ENCODE data around the gene ING3.

The ING3 gene

DNA sequence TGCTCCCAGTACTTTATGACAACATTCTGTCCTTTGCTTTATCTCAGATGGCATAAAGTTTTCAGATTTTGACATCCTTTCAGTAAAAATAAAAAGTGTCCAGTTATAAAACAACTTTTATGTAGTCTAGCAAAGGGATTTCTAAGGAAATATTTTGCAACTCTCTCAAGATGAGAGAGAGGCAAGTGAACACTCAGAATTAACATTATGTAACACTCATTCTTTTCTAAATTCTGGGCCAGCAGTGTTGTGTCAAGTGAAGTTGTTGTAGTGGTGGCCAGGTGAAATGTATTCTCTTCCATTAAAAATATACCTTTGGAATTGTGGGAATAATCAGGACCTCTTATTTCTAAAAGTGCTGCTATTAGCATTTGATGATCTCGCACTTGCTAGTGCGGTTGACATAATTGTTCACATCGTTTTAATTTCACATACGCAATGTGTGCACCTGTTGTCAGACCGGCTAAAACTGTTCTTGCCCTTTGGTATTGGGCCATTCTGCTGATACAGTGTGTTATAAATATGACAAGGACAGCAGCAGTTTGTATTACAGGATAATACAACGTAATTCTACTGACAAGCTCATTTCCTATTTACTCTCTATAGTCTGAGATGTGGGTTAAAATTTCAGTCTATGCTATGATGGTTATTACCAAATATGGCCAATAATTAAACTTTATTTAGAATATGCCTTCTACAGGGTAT lies 61.7 kb downstream of the ING3 start:
- Histone ChIP-seq H3K9ac (ENCODE audit: low read depth, low read length) (no peak overlapping the region), H3K27me3 (ENCODE audit: control insufficient read depth, insufficient read depth, low read length) (no peaks in the 10 kb centered on the region), H3K9me3 (ENCODE audit: control insufficient read depth, insufficient read depth, low read length) (no peaks in the 10 kb centered on the region), H3K4me1 (ENCODE audit: control insufficient read depth, insufficient read depth, low read length) (no peaks in the 10 kb centered on the region), H3K4me3 (ENCODE audit: low read depth, low read length) (no peak overlapping the region), H3K36me3 (ENCODE audit: control insufficient read depth, insufficient read depth, low read length) (no peaks in the 10 kb centered on the region)

GRCh38 chr7:121012919-121013318 lies 62.3 kb downstream of the ING3 start:
- no peaks in the 10 kb centered on the region for H3K4me1 ChIP-seq (ENCODE audit: control insufficient read depth, insufficient read depth, low read length)
- H3K4me3 ChIP-seq (ENCODE audit: low read depth, low read length) = no peak overlapping the region
- no peaks in the 10 kb centered on the region for H3K9me3 ChIP-seq (ENCODE audit: control insufficient read depth, insufficient read depth, low read length)
- no peaks in the 10 kb centered on the region for H3K27me3 ChIP-seq (ENCODE audit: control insufficient read depth, insufficient read depth, low read length)
- no peaks in the 10 kb centered on the region for H3K36me3 ChIP-seq (ENCODE audit: control insufficient read depth, insufficient read depth, low read length)
- H3K9ac ChIP-seq (ENCODE audit: low read depth, low read length) = no peak overlapping the region

GRCh38 chr7:121015560-121015959 lies 65.0 kb downstream of the ING3 start:
- H3K4me3 ChIP-seq (ENCODE audit: low read depth, low read length) = no peak overlapping the region
- H3K27me3 ChIP-seq (ENCODE audit: control insufficient read depth, insufficient read depth, low read length) = no peaks in the 10 kb centered on the region
- no peaks in the 10 kb centered on the region for H3K9me3 ChIP-seq (ENCODE audit: control insufficient read depth, insufficient read depth, low read length)
- H3K36me3 ChIP-seq (ENCODE audit: control insufficient read depth, insufficient read depth, low read length) = no peaks in the 10 kb centered on the region
- no peaks in the 10 kb centered on the region for H3K4me1 ChIP-seq (ENCODE audit: control insufficient read depth, insufficient read depth, low read length)
- H3K9ac ChIP-seq (ENCODE audit: low read depth, low read length) = no peak overlapping the region

- H3K9ac ChIP-seq (ENCODE audit: low read depth, low read length) = no peak overlapping the region
- H3K36me3 ChIP-seq (ENCODE audit: control insufficient read depth, insufficient read depth, low read length) = no peaks in the 10 kb centered on the region
- H3K9me3 ChIP-seq (ENCODE audit: control insufficient read depth, insufficient read depth, low read length) = no peaks in the 10 kb centered on the region
- no peaks in the 10 kb centered on the region for H3K4me1 ChIP-seq (ENCODE audit: control insufficient read depth, insufficient read depth, low read length)
- H3K4me3 ChIP-seq (ENCODE audit: low read depth, low read length) = no peak overlapping the region
- no peaks in the 10 kb centered on the region for H3K27me3 ChIP-seq (ENCODE audit: control insufficient read depth, insufficient read depth, low read length)
These were observed 66.4 kb downstream of the ING3 start for GRCh38 chr7:121016966-121017365.

GRCh38 chr7:121017586-121017985 lies 67.0 kb downstream of the ING3 start:
- H3K36me3 ChIP-seq (ENCODE audit: control insufficient read depth, insufficient read depth, low read length) = no peaks in the 10 kb centered on the region
- H3K9me3 ChIP-seq (ENCODE audit: control insufficient read depth, insufficient read depth, low read length) = no peaks in the 10 kb centered on the region
- no peaks in the 10 kb centered on the region for H3K4me1 ChIP-seq (ENCODE audit: control insufficient read depth, insufficient read depth, low read length)
- H3K9ac ChIP-seq (ENCODE audit: low read depth, low read length) = no peak overlapping the region
- H3K4me3 ChIP-seq (ENCODE audit: low read depth, low read length) = no peak overlapping the region
- H3K27me3 ChIP-seq (ENCODE audit: control insufficient read depth, insufficient read depth, low read length) = no peaks in the 10 kb centered on the region

GRCh38 chr7:121019018-121019417 lies 68.4 kb downstream of the ING3 start:
- no peaks in the 10 kb centered on the region for H3K27me3 ChIP-seq (ENCODE audit: control insufficient read depth, insufficient read depth, low read length)
- no peaks in the 10 kb centered on the region for H3K9me3 ChIP-seq (ENCODE audit: control insufficient read depth, insufficient read depth, low read length)
- no peak overlapping the region for H3K9ac ChIP-seq (ENCODE audit: low read depth, low read length)
- no peaks in the 10 kb centered on the region for H3K36me3 ChIP-seq (ENCODE audit: control insufficient read depth, insufficient read depth, low read length)
- no peaks in the 10 kb centered on the region for H3K4me1 ChIP-seq (ENCODE audit: control insufficient read depth, insufficient read depth, low read length)
- H3K4me3 ChIP-seq (ENCODE audit: low read depth, low read length) = no peak overlapping the region

GRCh38 chr7:121020249-121020988 lies 69.8 kb downstream of the ING3 start:
- no peak overlapping the region for H3K9ac ChIP-seq (ENCODE audit: low read depth, low read length)

DNA sequence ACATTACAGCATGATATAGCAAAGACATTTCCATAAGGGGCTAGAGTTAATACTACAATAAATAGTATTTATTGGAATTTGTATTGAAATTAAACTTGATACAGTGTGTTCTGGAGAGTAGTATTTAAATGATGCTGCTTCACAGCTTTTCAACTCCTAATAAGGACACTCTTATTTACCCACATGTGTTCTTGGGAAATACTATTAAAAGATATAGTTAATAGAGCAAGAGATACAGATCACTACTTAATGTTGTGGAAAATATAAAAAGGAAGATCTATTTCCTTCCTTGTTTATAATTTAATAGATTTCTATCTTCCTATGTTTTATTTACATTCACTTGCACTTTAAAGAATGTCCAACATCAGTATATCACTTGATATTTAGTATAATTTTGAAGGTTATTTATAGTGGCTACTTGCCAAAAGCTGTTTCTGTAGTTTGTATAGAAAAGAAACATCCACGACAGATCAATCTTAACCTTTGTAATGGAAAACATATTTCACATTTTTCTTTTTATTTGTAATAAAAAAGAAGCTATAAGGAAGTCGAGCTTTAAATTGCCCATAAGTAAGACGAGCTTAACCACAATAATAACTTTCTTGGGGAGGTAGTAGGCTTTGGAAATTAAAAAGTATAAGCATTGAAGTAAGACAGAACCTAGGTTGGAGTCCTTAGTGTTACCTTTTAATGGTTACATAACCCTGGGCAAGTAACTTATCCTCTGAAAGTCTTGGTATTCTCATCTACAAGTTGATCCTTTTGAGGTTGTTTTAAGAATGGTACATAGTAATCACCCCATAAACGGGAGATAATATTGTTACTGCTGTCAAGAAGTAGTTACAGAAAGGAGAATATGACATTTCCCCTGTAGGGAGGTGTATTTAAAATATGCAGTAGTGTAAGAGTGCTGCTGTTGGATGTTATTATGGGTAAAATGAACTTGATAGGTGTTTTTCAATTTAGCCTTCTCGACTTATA lies 70.7 kb downstream of the ING3 start:
- H3K4me1 ChIP-seq (ENCODE audit: control insufficient read depth, insufficient read depth, low read length) = no peaks in the 10 kb centered on the region
- H3K27me3 ChIP-seq (ENCODE audit: control insufficient read depth, insufficient read depth, low read length) = no peaks in the 10 kb centered on the region
- no peak overlapping the region for H3K4me3 ChIP-seq (ENCODE audit: low read depth, low read length)
- no peak overlapping the region for H3K9ac ChIP-seq (ENCODE audit: low read depth, low read length)
- H3K36me3 ChIP-seq (ENCODE audit: control insufficient read depth, insufficient read depth, low read length) = no peaks in the 10 kb centered on the region
- no peaks in the 10 kb centered on the region for H3K9me3 ChIP-seq (ENCODE audit: control insufficient read depth, insufficient read depth, low read length)

More at GRCh38 chr7:121020249-121020988, 69.8 kb downstream of the ING3 start:
- no peaks in the 10 kb centered on the region for H3K36me3 ChIP-seq (ENCODE audit: control insufficient read depth, insufficient read depth, low read length)
- H3K4me1 ChIP-seq (ENCODE audit: control insufficient read depth, insufficient read depth, low read length) = no peaks in the 10 kb centered on the region
- H3K27me3 ChIP-seq (ENCODE audit: control insufficient read depth, insufficient read depth, low read length) = no peaks in the 10 kb centered on the region
- no peaks in the 10 kb centered on the region for H3K9me3 ChIP-seq (ENCODE audit: control insufficient read depth, insufficient read depth, low read length)
- no peak overlapping the region for H3K4me3 ChIP-seq (ENCODE audit: low read depth, low read length)

- H3K4me3 ChIP-seq (ENCODE audit: low read depth, low read length) = no peak overlapping the region
- H3K9ac ChIP-seq (ENCODE audit: low read depth, low read length) = no peak overlapping the region
- H3K36me3 ChIP-seq (ENCODE audit: control insufficient read depth, insufficient read depth, low read length) = no peaks in the 10 kb centered on the region
- H3K27me3 ChIP-seq (ENCODE audit: control insufficient read depth, insufficient read depth, low read length) = no peaks in the 10 kb centered on the region
- H3K9me3 ChIP-seq (ENCODE audit: control insufficient read depth, insufficient read depth, low read length) = no peaks in the 10 kb centered on the region
- H3K4me1 ChIP-seq (ENCODE audit: control insufficient read depth, insufficient read depth, low read length) = peaks cover 4% of the 10 kb centered on the region
These were observed 72.6 kb downstream of the ING3 start for GRCh38 chr7:121023194-121023593.

GRCh38 chr7:121023683-121024511 lies 73.3 kb downstream of the ING3 start:
- Histone ChIP-seq H3K9ac (ENCODE audit: low read depth, low read length) (no peak overlapping the region), H3K9me3 (ENCODE audit: control insufficient read depth, insufficient read depth, low read length) (no peaks in the 10 kb centered on the region), H3K27me3 (ENCODE audit: control insufficient read depth, insufficient read depth, low read length) (no peaks in the 10 kb centered on the region), H3K4me1 (ENCODE audit: control insufficient read depth, insufficient read depth, low read length) (peaks cover 4% of the 10 kb centered on the region), H3K36me3 (ENCODE audit: control insufficient read depth, insufficient read depth, low read length) (no peaks in the 10 kb centered on the region), H3K4me3 (ENCODE audit: low read depth, low read length) (no peak overlapping the region)

DNA sequence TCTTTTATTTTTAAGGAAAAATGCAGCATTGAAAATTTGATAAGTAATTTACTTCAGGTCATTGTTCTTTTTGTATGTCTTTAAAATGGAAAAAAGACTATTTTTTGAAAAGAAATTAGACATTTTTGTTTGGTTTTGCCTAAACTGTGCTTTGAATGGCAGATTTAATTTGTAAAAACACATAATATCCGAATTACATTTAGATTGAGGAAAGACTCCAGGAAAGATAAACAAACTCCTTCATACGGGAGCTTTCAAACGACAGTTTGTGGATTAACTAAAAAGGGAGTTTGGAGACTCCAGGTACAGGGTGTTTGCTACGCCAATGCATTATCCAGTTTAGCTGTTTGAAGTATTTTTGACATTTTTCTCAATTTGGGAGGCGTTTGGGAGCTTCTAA lies 74.0 kb downstream of the ING3 start:
- H3K36me3 ChIP-seq (ENCODE audit: control insufficient read depth, insufficient read depth, low read length) = no peaks in the 10 kb centered on the region
- no peaks in the 10 kb centered on the region for H3K27me3 ChIP-seq (ENCODE audit: control insufficient read depth, insufficient read depth, low read length)
- H3K9ac ChIP-seq (ENCODE audit: low read depth, low read length) = no peak overlapping the region
- peaks cover 4% of the 10 kb centered on the region for H3K4me1 ChIP-seq (ENCODE audit: control insufficient read depth, insufficient read depth, low read length)
- H3K9me3 ChIP-seq (ENCODE audit: control insufficient read depth, insufficient read depth, low read length) = no peaks in the 10 kb centered on the region
- no peak overlapping the region for H3K4me3 ChIP-seq (ENCODE audit: low read depth, low read length)

All from iPS-15b (cell line).